WTC11 (cell line): ENCODE data around the gene HDAC7. TPM values are rescaled to one million over a fixed set of nuclear protein-coding genes. Genes with fewer than 3 reads are reported as not detected.
A peak's percentile ranks its signal among the peaks of the same experiment; 100 is the strongest.

Experiments
- ATAC-seq: fragments of 200-7000 bp; cut with Tn5 transposase; 2 replicates; pipeline ENCODE4 v1.10.0; 2021; ENCODE audit warnings: mild to moderate bottlenecking, moderate library complexity
- CTCF ChIA-PET: fragments of 300-600 bp; sonication (Branson Sonifier 250); formaldehyde crosslinking; loops from one replicate; lab custom pipeline; 2021; ENCODE audit warnings: antibody characterized with exemption; lab: Charles Lee
- POLR2A ChIA-PET: fragments of 350-600 bp; sonication (Branson Sonifier 250); formaldehyde crosslinking; loops from one replicate; lab custom pipeline; 2021; ENCODE audit warnings: antibody characterized with exemption; lab: Charles Lee
- DNase-seq: peaks from one replicate; pipeline ENCODE4 v3.0.0; 2021; ENCODE audit warnings: low spot score
- H3K27ac Mint-ChIP-seq: 2 replicates; pipeline ENCODE4 v1.8.0; 2021; ENCODE audit warnings: mixed read lengths
- H3K27me3 Mint-ChIP-seq: 2 replicates; pipeline ENCODE4 v1.8.0; 2021; ENCODE audit warnings: low read depth, mild to moderate bottlenecking, moderate library complexity, mixed read lengths
- H3K36me3 Mint-ChIP-seq: 2 replicates; pipeline ENCODE4 v1.8.0; 2021; ENCODE audit warnings: mixed read lengths
- H3K4me1 Mint-ChIP-seq: 2 replicates; pipeline ENCODE4 v1.8.0; 2022; ENCODE audit warnings: mixed read lengths
- H3K4me3 Mint-ChIP-seq: 2 replicates; pipeline ENCODE4 v1.8.0; 2021; ENCODE audit warnings: mild to moderate bottlenecking, moderate library complexity, mixed read lengths
- H3K9me3 Mint-ChIP-seq: 2 replicates; pipeline ENCODE4 v1.8.0; 2021; ENCODE audit warnings: mixed read lengths
- ELF4 ChIP-seq: sonication (generic); formaldehyde crosslinking; IDR thresholded peaks from 2 replicates; pipeline ENCODE4 v1.8.1; 2022; ENCODE audit warnings: low read depth, mild to moderate bottlenecking, moderate library complexity, missing genetic modification reagents
- ESRRA ChIP-seq: sonication (generic); formaldehyde crosslinking; IDR thresholded peaks from 2 replicates; pipeline ENCODE4 v1.8.1; 2022; ENCODE audit warnings: mild to moderate bottlenecking, missing genetic modification reagents, borderline replicate concordance
- HMGA2 ChIP-seq: fragments of 250-450 bp; sonication (Bioruptor Pico); IDR thresholded peaks from 2 replicates; pipeline ENCODE4 v1.4.0; 2021; ENCODE audit warnings: mild to moderate bottlenecking, moderate library complexity
- JAZF1 ChIP-seq: fragments of 250-450 bp; sonication (Bioruptor Pico); IDR thresholded peaks from 2 replicates; pipeline ENCODE4 v1.9.0; 2021; ENCODE audit warnings: moderate library complexity, mild to moderate bottlenecking, inconsistent platforms
- MXD4 ChIP-seq: fragments of 250-450 bp; sonication (Bioruptor Pico); IDR thresholded peaks from 2 replicates; pipeline ENCODE4 v1.8.0; 2021; ENCODE audit warnings: mild to moderate bottlenecking, moderate library complexity, borderline replicate concordance
- MYBL2 ChIP-seq: sonication (generic); formaldehyde crosslinking; IDR thresholded peaks from 2 replicates; pipeline ENCODE4 v1.8.1; 2023; ENCODE audit warnings: mild to moderate bottlenecking, moderate library complexity, missing genetic modification reagents
- RELA ChIP-seq: sonication (generic); formaldehyde crosslinking; IDR thresholded peaks from 2 replicates; pipeline ENCODE4 v1.8.1; 2022; ENCODE audit warnings: missing genetic modification reagents, mild to moderate bottlenecking, borderline replicate concordance
- SOX15 ChIP-seq: fragments of 250-450 bp; sonication (Bioruptor Pico); IDR thresholded peaks from 2 replicates; pipeline ENCODE4 v1.9.0; 2021; ENCODE audit warnings: mild to moderate bottlenecking
- ZNF232 ChIP-seq: sonication (generic); formaldehyde crosslinking; IDR thresholded peaks from 2 replicates; pipeline ENCODE4 v1.8.0; 2022; ENCODE audit warnings: mild to moderate bottlenecking, missing genetic modification reagents
- total RNA-seq: library from RNA; stranded (reverse); gene quantifications from 3 replicates; pipeline ENCODE4 v1.2.3, GENCODE V29; 2021
- TF ChIP-seq, protein P1 (sequence below): sonication (generic); formaldehyde crosslinking; IDR thresholded peaks from 2 replicates; pipeline ENCODE4 v1.8.0; 2023; ENCODE audit warnings: mild to moderate bottlenecking, missing genetic modification reagents
- TF ChIP-seq, protein P2 (sequence below): sonication (generic); formaldehyde crosslinking; IDR thresholded peaks from 2 replicates; pipeline ENCODE4 v1.8.0; 2022; ENCODE audit warnings: missing genetic modification reagents
- TF ChIP-seq, protein P3 (sequence below): sonication (generic); formaldehyde crosslinking; IDR thresholded peaks from 2 replicates; pipeline ENCODE4 v1.8.0; 2022; ENCODE audit warnings: mild to moderate bottlenecking, missing genetic modification reagents
- TF ChIP-seq, protein P4 (sequence below): sonication (generic); formaldehyde crosslinking; IDR thresholded peaks from 2 replicates; pipeline ENCODE4 v1.8.1; 2022; ENCODE audit warnings: mild to moderate bottlenecking, moderate library complexity, missing genetic modification reagents
- TF ChIP-seq, protein P5 (sequence below): fragments of 200-600 bp; IDR thresholded peaks from 2 replicates; pipeline ENCODE4 v1.8.0; 2022; ENCODE audit warnings: antibody characterized with exemption
- TF ChIP-seq, protein P6 (sequence below): sonication (generic); formaldehyde crosslinking; IDR thresholded peaks from 2 replicates; pipeline ENCODE4 v1.8.1; 2023; ENCODE audit warnings: mild to moderate bottlenecking, missing genetic modification reagents

The HDAC7 gene
- total RNA-seq, 1 experiment from 2014 or later, result 111 TPM

DNA sequence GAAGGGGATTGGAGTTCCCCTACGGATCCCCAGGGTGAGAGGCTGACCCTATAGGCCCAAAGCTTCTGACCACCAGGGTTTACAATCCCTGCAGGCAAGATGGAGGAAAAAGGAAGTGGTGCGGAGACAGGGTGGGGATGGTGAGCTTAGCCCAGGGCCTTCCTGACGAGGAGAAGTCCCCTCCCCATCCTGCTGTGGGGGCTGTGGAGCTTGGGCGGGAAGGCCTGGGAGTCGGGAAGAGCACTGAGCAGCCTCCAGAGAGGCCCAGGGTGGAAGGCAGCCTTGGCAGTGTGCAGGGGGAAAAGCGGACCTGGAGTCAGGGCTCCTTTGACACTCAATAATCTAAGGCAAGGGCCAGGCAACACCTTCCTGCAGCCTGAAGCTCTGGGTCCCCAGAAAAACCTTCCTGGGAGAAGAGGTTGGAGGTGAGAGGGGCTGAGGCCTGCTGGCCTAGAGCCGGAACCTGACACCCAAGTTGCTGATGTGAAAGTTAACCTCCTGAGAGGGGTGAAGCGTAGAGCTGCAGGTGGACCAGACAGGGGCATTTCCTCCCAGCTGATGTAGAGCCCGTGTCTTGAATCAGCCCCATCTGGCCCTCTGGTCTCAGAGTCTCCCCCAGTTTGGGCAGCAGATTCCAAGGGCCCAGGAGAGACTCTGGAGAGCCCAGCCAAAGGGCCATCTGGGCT, 6.0 kb downstream of the HDAC7 start:
- Mint-ChIP-seq H3K27ac (peak overlapping the region; percentile 98), H3K27me3 (no peaks in the 10 kb centered on the region), H3K36me3 (no peaks in the 10 kb centered on the region; the same call in 1 of the 2 replicates), H3K4me1 (peaks cover 83% of the 10 kb centered on the region), H3K9me3 (no peaks in the 10 kb centered on the region), H3K4me3 (peak overlapping the region; percentile 60)
- DNase-seq (peak; percentile 36), ATAC-seq (peak; percentile 18)
- POLR2A ChIA-PET, result interaction anchor here (0.6 to 2.7 kb wide), 9 partner anchors 12 to 1954 kb away, joined by 3 to 14 read pairs (median 4); partner anchors contain the start of genes CCDC184 and COL2A1
- TF ChIP-seq, protein P1, sequence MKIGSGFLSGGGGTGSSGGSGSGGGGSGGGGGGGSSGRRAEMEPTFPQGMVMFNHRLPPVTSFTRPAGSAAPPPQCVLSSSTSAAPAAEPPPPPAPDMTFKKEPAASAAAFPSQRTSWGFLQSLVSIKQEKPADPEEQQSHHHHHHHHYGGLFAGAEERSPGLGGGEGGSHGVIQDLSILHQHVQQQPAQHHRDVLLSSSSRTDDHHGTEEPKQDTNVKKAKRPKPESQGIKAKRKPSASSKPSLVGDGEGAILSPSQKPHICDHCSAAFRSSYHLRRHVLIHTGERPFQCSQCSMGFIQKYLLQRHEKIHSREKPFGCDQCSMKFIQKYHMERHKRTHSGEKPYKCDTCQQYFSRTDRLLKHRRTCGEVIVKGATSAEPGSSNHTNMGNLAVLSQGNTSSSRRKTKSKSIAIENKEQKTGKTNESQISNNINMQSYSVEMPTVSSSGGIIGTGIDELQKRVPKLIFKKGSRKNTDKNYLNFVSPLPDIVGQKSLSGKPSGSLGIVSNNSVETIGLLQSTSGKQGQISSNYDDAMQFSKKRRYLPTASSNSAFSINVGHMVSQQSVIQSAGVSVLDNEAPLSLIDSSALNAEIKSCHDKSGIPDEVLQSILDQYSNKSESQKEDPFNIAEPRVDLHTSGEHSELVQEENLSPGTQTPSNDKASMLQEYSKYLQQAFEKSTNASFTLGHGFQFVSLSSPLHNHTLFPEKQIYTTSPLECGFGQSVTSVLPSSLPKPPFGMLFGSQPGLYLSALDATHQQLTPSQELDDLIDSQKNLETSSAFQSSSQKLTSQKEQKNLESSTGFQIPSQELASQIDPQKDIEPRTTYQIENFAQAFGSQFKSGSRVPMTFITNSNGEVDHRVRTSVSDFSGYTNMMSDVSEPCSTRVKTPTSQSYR (CRISPR knock-in tag), result peak; percentile 26; the same call in 1 of the 2 replicates
- TF ChIP-seq, protein P2, sequence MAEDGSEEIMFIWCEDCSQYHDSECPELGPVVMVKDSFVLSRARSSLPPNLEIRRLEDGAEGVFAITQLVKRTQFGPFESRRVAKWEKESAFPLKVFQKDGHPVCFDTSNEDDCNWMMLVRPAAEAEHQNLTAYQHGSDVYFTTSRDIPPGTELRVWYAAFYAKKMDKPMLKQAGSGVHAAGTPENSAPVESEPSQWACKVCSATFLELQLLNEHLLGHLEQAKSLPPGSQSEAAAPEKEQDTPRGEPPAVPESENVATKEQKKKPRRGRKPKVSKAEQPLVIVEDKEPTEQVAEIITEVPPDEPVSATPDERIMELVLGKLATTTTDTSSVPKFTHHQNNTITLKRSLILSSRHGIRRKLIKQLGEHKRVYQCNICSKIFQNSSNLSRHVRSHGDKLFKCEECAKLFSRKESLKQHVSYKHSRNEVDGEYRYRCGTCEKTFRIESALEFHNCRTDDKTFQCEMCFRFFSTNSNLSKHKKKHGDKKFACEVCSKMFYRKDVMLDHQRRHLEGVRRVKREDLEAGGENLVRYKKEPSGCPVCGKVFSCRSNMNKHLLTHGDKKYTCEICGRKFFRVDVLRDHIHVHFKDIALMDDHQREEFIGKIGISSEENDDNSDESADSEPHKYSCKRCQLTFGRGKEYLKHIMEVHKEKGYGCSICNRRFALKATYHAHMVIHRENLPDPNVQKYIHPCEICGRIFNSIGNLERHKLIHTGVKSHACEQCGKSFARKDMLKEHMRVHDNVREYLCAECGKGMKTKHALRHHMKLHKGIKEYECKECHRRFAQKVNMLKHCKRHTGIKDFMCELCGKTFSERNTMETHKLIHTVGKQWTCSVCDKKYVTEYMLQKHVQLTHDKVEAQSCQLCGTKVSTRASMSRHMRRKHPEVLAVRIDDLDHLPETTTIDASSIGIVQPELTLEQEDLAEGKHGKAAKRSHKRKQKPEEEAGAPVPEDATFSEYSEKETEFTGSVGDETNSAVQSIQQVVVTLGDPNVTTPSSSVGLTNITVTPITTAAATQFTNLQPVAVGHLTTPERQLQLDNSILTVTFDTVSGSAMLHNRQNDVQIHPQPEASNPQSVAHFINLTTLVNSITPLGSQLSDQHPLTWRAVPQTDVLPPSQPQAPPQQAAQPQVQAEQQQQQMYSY (CRISPR knock-in tag), result peak; percentile 39; the same call in 1 of the 2 replicates
- TF ChIP-seq, protein P3, sequence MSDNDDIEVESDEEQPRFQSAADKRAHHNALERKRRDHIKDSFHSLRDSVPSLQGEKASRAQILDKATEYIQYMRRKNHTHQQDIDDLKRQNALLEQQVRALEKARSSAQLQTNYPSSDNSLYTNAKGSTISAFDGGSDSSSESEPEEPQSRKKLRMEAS (CRISPR knock-in tag), result peak; percentile 23; the same call in 1 of the 2 replicates
- TF ChIP-seq RELA (CRISPR knock-in tag) (no peak), MXD4 (CRISPR knock-in tag) (no peak)
- TF ChIP-seq, protein P4, sequence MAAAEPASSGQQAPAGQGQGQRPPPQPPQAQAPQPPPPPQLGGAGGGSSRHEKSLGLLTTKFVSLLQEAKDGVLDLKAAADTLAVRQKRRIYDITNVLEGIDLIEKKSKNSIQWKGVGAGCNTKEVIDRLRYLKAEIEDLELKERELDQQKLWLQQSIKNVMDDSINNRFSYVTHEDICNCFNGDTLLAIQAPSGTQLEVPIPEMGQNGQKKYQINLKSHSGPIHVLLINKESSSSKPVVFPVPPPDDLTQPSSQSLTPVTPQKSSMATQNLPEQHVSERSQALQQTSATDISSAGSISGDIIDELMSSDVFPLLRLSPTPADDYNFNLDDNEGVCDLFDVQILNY (CRISPR knock-in tag), result peak; percentile 15; the same call in 1 of the 2 replicates
- TF ChIP-seq, protein P5, sequence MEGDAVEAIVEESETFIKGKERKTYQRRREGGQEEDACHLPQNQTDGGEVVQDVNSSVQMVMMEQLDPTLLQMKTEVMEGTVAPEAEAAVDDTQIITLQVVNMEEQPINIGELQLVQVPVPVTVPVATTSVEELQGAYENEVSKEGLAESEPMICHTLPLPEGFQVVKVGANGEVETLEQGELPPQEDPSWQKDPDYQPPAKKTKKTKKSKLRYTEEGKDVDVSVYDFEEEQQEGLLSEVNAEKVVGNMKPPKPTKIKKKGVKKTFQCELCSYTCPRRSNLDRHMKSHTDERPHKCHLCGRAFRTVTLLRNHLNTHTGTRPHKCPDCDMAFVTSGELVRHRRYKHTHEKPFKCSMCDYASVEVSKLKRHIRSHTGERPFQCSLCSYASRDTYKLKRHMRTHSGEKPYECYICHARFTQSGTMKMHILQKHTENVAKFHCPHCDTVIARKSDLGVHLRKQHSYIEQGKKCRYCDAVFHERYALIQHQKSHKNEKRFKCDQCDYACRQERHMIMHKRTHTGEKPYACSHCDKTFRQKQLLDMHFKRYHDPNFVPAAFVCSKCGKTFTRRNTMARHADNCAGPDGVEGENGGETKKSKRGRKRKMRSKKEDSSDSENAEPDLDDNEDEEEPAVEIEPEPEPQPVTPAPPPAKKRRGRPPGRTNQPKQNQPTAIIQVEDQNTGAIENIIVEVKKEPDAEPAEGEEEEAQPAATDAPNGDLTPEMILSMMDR, result no peak
- TF ChIP-seq, all 79 proteins: peak for 4
- CTCF ChIA-PET, result interaction anchor here (0.6 to 8.8 kb wide), 15 partner anchors 7 to 154 kb away, joined by 3 to 99 read pairs (median 5); partner anchors contain the start of gene VDR

DNA sequence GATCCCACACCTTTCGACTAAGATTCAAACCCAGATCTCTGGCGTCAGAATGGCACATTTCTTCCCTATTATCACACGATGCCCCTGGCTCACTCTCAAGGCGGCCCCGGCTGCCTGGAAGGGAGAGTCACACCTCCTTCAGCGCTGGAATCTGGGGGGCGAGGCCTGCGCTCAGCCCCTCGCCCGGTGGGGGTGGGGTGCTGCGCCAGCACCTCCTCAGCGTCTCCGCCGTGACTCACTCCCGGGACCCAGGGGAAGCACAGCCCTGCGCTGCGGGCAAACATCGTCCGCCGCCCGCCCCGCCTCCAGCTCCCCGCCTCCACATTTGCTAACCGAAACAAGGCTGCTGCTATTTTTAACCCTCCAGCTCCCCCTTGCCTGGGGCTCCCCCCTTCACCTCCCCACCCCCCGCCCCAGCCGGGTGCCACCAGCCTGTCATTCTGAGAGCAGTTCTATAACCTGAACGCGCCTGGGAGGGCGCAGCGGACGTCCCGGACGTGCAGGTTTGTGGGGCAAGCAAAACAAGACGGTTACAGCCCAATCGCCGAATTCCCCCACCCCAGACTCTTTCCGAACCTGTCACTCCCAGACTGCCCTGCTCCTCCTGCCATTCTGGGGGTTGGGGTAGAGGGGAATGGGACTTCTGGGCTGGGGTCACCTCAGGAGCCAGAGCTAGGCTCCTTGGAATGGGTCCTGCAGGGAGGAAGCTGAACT, 6.7 kb downstream of the HDAC7 start:
- Mint-ChIP-seq H3K36me3 (no peaks in the 10 kb centered on the region; the same call in 1 of the 2 replicates), H3K9me3 (no peaks in the 10 kb centered on the region), H3K4me1 (peaks cover 83% of the 10 kb centered on the region), H3K27ac (peak overlapping the region; percentile 98), H3K4me3 (peak overlapping the region; percentile 60), H3K27me3 (no peaks in the 10 kb centered on the region)
- ChIA-PET CTCF (interaction anchor here (0.6 to 8.8 kb wide), 19 partner anchors 8 to 154 kb away, joined by 3 to 99 read pairs (median 4); partner anchors contain the start of gene VDR), POLR2A (interaction anchor here (0.6 to 2.7 kb wide), 9 partner anchors 13 to 370 kb away, joined by 3 to 14 read pairs (median 4); partner anchors contain the start of genes CCDC184 and COL2A1)
- ATAC-seq, result peak; percentile 68
- DNase-seq, result peak; percentile 87
- TF ChIP-seq MYBL2 (CRISPR knock-in tag) (peak; percentile 65; the same call in 1 of the 2 replicates), JAZF1 (CRISPR knock-in tag) (no peak), SOX15 (CRISPR knock-in tag) (no peak), HMGA2 (CRISPR knock-in tag) (no peak), ELF4 (CRISPR knock-in tag) (no peak), ZNF232 (CRISPR knock-in tag) (0 out of 2 replicates have a peak, but pooled peaks have one; percentile 29), ESRRA (CRISPR knock-in tag) (no peak)
- TF ChIP-seq, protein P2 (CRISPR knock-in tag), result no peak
- TF ChIP-seq, protein P6, sequence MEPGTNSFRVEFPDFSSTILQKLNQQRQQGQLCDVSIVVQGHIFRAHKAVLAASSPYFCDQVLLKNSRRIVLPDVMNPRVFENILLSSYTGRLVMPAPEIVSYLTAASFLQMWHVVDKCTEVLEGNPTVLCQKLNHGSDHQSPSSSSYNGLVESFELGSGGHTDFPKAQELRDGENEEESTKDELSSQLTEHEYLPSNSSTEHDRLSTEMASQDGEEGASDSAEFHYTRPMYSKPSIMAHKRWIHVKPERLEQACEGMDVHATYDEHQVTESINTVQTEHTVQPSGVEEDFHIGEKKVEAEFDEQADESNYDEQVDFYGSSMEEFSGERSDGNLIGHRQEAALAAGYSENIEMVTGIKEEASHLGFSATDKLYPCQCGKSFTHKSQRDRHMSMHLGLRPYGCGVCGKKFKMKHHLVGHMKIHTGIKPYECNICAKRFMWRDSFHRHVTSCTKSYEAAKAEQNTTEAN, result peak; percentile 33; the same call in 1 of the 2 replicates
- TF ChIP-seq, protein P3 (CRISPR knock-in tag), result peak; percentile 28; the same call in 1 of the 2 replicates
